A204.1 (cell line): ENCODE results near the gene LTF.
"Not testable (repeated sequence)": the region's sequence is repeated elsewhere in the genome, so short reads cannot be mapped to it uniquely, and the experiment has no call there.

Experiments
- FAIRE-seq: peaks from 2 replicates; lab custom pipeline; 2012; peaks lifted over from hg19 to GRCh38; lab: Jason Lieb, UNC

LTF gene

DNA sequence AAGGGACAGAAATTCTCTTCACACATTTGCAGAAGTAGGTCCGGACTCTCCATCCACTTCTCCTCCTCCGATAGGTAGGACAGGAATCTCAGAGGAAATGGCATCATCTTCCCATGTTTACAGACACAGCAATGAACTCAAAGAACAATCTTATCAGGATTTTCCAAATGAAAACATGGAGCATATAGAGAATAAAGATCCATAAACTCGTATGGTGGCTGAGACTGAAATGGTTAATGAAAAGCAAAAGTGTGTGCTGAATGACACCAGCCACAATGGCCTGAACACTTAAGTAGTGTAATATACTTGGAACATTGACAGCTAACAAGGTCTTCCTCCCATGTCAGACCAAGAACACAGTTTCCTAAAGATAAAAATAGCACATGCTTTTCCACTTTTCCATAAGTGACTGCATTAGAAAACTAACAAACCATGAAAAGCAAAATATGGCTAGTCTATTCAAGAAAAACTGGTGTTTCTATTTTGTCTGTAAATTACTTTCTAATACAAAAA lies 51.9 kb downstream of the LTF start:
- FAIRE-seq = no peak

- no peak for FAIRE-seq
Observed at GRCh38 chr3:46411271-46411670, 53.4 kb downstream of the LTF start.

GRCh38 chr3:46410669-46411068 lies 54.0 kb downstream of the LTF start:
- no peak for FAIRE-seq

- FAIRE-seq = no peak
Observed at GRCh38 chr3:46409739-46410489, 54.8 kb downstream of the LTF start.

DNA sequence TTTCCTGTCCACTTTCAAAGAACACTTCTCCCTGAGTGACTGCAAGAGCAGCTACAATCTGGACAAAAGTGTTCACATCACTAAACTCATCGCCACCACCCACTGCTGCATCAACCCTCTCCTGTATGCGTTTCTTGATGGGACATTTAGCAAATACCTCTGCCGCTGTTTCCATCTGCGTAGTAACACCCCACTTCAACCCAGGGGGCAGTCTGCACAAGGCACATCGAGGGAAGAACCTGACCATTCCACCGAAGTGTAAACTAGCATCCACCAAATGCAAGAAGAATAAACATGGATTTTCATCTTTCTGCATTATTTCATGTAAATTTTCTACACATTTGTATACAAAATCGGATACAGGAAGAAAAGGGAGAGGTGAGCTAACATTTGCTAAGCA lies 55.9 kb downstream of the LTF start:
- FAIRE-seq = no peak

GRCh38 chr3:46407970-46408369 lies 56.7 kb downstream of the LTF start:
- FAIRE-seq = no peak

DNA sequence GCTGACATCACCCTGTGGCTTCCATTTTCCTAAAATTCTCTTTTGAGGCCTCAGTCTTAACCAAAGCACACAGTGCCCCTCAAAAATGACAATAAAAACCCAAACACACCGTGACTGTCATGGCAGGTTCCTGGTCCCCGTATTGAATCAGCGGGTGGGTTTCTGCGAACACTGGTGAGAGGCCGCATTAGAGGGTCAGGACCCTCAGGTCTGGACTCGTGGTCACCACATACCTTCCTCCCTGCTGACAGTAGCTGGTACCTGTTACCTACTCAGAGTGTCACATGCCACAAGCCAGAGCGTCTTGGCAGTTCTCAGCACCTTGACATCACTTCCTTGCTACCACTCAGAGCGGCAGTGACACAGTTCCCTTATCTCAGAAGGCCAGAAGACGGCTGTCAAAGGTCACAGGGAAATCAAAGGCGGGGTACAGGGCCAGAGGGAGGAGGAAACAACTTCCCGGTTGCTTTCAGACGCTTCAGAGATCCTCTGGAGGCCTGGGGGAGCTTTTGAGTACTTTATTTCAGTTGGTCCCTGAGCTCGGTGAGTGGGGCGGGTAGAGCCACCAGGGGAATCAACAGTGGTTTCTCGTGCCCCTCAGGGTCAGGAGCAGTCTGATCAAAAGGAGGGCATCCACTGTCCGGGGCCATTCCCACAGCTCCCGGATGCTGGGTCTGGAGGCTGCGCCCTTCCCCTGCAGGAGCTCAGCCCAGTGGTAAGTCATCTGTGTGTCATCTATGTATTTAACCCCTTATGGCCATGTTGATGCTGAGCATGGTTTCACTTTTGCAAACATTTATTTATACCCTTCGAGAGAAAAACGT lies 57.7 kb downstream of the LTF start, which contains the start of the genes CCR5AS and CCRL2:
Gene CCR5AS (minus strand): TSS at position 279 of the 824 bp plus-strand sequence.
Gene CCRL2 (plus strand): TSS at position 472 of the 824 bp plus-strand sequence. CDS start 821 bp downstream, outside the sequence.
- FAIRE-seq = no peak

- no peak for FAIRE-seq
Observed at GRCh38 chr3:46406443-46406787, 58.3 kb downstream of the LTF start.

GRCh38 chr3:46405301-46406019 lies 59.2 kb downstream of the LTF start:
- FAIRE-seq = no peak

DNA sequence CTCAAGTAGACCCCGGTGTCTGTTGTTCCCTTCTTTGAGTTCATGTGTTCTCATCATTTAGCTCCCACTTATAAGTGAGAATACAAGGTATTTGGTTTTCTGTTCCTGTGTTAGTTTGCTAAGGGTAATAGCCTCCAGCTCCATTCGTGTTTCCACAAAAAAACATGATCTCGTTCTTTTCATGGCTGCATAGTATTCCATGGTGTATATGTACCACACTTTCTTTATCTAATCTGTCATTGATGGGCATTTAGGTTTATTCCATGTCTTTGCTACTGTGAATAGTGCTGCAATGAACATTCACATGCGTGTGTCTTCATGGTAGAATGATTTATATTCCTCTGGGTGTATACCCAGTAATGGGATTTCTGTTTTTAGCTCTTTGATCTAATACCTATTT lies 61.8 kb downstream of the LTF start:
- FAIRE-seq = not testable (repeated sequence)

GRCh38 chr3:46401579-46401978 lies 63.1 kb downstream of the LTF start:
- FAIRE-seq = no peak

GRCh38 chr3:46400846-46401245 lies 63.9 kb downstream of the LTF start:
- FAIRE-seq = no peak

DNA sequence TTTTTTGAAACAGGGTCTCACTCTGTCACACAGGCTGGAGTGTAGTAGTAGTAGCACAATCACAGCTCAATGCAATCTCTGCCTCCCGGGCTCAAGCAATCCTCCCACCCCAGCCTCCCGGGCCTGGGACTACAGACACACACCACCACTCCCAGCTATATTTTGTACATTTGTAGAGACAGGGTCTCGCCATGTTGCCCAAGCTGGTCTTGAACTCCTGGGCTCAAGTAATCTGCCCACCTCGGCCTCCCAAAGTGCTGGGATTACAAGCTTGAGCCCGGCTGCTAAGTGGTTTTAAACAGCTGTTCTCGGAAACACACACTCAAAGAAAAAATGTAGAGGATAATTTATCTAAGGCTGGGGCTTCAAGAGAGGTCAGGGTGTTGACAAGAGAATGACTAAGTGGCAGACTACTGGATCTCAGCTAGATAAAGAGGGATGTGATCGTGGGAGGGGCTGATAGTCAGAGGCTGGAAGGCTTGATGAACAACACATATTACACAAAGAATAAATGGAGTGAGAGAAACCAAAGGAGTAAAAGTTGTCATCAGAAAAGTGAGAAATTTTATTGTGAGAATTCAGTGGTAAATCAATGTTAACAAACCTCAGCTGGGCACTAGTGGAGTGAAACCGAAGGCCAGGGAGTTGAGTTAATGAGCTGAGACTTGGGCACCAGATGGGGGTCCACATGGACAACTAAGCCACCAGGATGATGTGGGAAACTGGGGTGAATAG lies 64.5 kb downstream of the LTF start:
- FAIRE-seq = no peak

- FAIRE-seq = no peak
Observed at GRCh38 chr3:46399557-46399956, 65.1 kb downstream of the LTF start.

DNA sequence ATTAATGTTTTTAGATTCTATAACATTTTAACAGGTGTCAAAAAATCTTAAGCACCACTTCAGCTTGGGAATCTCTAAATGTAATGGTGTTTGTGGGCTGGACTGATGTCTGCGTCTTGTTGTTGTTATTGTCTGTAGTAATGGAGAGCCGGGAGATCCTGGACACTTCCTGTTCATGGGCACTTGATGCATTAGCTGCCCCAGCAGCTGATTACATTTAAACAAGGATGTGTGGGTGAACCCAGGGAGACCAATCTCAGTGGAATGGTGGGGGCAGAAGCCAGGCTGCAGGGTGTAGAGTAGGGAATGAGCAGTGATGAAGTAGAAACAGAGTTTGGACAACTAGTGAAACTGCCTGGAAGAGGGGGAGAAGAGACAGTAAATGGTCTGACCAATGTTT lies 65.6 kb downstream of the LTF start:
- no peak for FAIRE-seq

GRCh38 chr3:46398186-46398955 lies 66.3 kb downstream of the LTF start:
- FAIRE-seq = no peak

DNA sequence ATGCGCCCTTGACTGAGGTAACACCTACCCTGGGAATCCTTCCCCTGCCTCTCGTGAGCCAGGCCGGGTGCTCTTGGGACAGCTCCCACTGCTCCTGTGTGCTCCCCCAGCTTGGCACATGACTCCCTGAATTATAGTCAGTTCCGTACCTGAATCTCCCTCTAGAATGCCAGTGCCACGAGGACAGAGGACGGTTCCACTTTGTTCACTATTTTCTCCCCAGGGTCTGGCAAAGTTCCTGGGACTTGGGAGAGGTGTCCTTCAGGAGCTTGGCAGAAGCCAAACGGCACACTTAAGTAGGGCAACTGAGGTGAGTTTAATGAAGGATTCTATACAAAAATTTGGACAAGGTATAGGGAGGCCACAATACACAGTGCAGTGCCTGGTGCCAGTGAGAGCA lies 67.6 kb downstream of the LTF start:
- FAIRE-seq = no peak

- no peak for FAIRE-seq
Observed at GRCh38 chr3:46395766-46396530, 68.8 kb downstream of the LTF start.

DNA sequence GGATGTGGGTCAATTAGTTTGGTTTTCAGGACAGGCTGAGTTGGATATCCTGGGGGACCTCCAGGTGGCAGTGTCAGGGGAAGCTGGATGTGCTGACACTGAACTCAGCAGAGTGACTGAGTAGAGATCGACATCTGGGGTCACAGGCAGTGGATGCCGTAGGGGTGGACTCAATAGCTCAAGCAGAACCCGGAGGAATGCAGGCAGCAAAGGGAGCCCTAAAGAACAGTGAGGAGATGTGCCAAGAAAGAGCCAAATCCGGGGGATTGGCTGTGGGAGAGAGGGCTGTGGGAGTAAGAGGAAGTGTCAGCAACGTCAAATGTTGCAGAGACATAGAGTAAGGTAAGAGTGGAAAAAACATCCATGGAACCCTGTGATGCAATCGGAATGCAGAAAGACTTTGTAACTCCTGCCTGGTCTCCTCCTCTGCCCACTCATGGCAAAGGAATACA lies 69.5 kb downstream of the LTF start:
- no peak for FAIRE-seq
